Activated naive CD8-positive, alpha-beta T cell treated with anti-CD3 and anti-CD28 coated beads, Interleukin-2, amount 50 U/mL, for 24 hours (primary cell): ENCODE measurements around the gene PTPN5.
A peak's percentile ranks its signal among the peaks of the same experiment; 100 is the strongest.
"Not testable (repeated sequence)": the region's sequence is repeated elsewhere in the genome, so short reads cannot be mapped to it uniquely, and the experiment has no call there.

ENCODE experiments used
- ATAC-seq: fragments of 150-1000 bp; cut with Tn5 transposase; one replicate; pipeline ENCODE4 v1.10.0; 2021
- DNase-seq: peaks from one replicate; pipeline ENCODE4 v3.0.0; 2021
- H3K27ac Mint-ChIP-seq: one replicate; pipeline ENCODE4 v1.8.0; 2021; ENCODE audit warnings: mild to moderate bottlenecking, mixed read lengths
- H3K27me3 Mint-ChIP-seq: one replicate; pipeline ENCODE4 v1.8.0; 2021; ENCODE audit warnings: mixed read lengths
- H3K36me3 Mint-ChIP-seq: one replicate; pipeline ENCODE4 v1.8.0; 2021; ENCODE audit warnings: low read depth, mixed read lengths
- H3K4me1 Mint-ChIP-seq: one replicate; pipeline ENCODE4 v1.8.0; 2021; ENCODE audit warnings: mixed read lengths
- H3K4me3 Mint-ChIP-seq: one replicate; pipeline ENCODE4 v1.8.0; 2021; ENCODE audit warnings: mild to moderate bottlenecking, moderate library complexity, mixed read lengths
- H3K9me3 Mint-ChIP-seq: one replicate; pipeline ENCODE4 v1.8.0; 2021; ENCODE audit warnings: mixed read lengths

PTPN5 gene

GRCh38 chr11:18701614-18702216 is 89.9 kb downstream of the PTPN5 start:
- no peak for DNase-seq

GRCh38 chr11:18700872-18701271 is 90.7 kb downstream of the PTPN5 start:
- Mint-ChIP-seq H3K27me3 (peaks cover 5% of the 10 kb centered on the region), H3K4me1 (peaks cover 29% of the 10 kb centered on the region), H3K27ac (no peak overlapping the region), H3K4me3 (no peak overlapping the region), H3K36me3 (no peaks in the 10 kb centered on the region), H3K9me3 (no peaks in the 10 kb centered on the region)
- DNase-seq (no peak), ATAC-seq (no peak)

More at GRCh38 chr11:18701614-18702216, 89.9 kb downstream of the PTPN5 start:
- H3K9me3 Mint-ChIP-seq = no peaks in the 10 kb centered on the region
- H3K4me1 Mint-ChIP-seq = peaks cover 35% of the 10 kb centered on the region
- H3K27me3 Mint-ChIP-seq = peaks cover 5% of the 10 kb centered on the region
- H3K4me3 Mint-ChIP-seq = no peak overlapping the region
- H3K36me3 Mint-ChIP-seq = no peaks in the 10 kb centered on the region
- no peak overlapping the region for H3K27ac Mint-ChIP-seq
- ATAC-seq = no peak

GRCh38 chr11:18700375-18700774 is 91.2 kb downstream of the PTPN5 start:
- Mint-ChIP-seq H3K4me1 (peaks cover 25% of the 10 kb centered on the region), H3K36me3 (no peaks in the 10 kb centered on the region), H3K4me3 (peak overlapping the region; percentile 75), H3K9me3 (no peaks in the 10 kb centered on the region), H3K27ac (no peak overlapping the region), H3K27me3 (peaks cover 5% of the 10 kb centered on the region)
- DNase-seq (no peak), ATAC-seq (no peak)

- peaks cover 20% of the 10 kb centered on the region for H3K4me1 Mint-ChIP-seq
- no peak overlapping the region for H3K27ac Mint-ChIP-seq
- no peaks in the 10 kb centered on the region for H3K36me3 Mint-ChIP-seq
- peak overlapping the region; percentile 75 for H3K4me3 Mint-ChIP-seq
- DNase-seq = no peak
- ATAC-seq = no peak
- peaks cover 5% of the 10 kb centered on the region for H3K27me3 Mint-ChIP-seq
- H3K9me3 Mint-ChIP-seq = no peaks in the 10 kb centered on the region
Measured at GRCh38 chr11:18699848-18700261, 91.7 kb downstream of the PTPN5 start.

GRCh38 chr11:18699269-18699596 is 92.4 kb downstream of the PTPN5 start:
- peak overlapping the region; percentile 75 for H3K4me3 Mint-ChIP-seq

GRCh38 chr11:18698341-18699268 is 93.0 kb downstream of the PTPN5 start, which contains the start of gene TMEM86A:
Gene TMEM86A, plus strand, starts transcription at chr11:18698779. Its CDS starts 108 bp downstream, at chr11:18698887.
- peak within 1 kb of the TSS; percentile 75 for H3K4me3 Mint-ChIP-seq
- peaks cover 18% of the 10 kb centered on the region for H3K4me1 Mint-ChIP-seq
- H3K9me3 Mint-ChIP-seq = no peaks in the 10 kb centered on the region
- ATAC-seq = peak; percentile 88
- DNase-seq = peak; percentile 90
- no peak within 1 kb of the TSS for H3K27ac Mint-ChIP-seq
- H3K27me3 Mint-ChIP-seq = peaks cover 5% of the 10 kb centered on the region
- H3K36me3 Mint-ChIP-seq = no peaks in the 10 kb centered on the region

More at GRCh38 chr11:18699269-18699596, 92.4 kb downstream of the PTPN5 start:
- Mint-ChIP-seq H3K36me3 (no peaks in the 10 kb centered on the region), H3K4me1 (peaks cover 18% of the 10 kb centered on the region), H3K9me3 (no peaks in the 10 kb centered on the region), H3K27ac (no peak overlapping the region), H3K27me3 (peaks cover 5% of the 10 kb centered on the region)
- ATAC-seq = no peak
- no peak for DNase-seq

DNA sequence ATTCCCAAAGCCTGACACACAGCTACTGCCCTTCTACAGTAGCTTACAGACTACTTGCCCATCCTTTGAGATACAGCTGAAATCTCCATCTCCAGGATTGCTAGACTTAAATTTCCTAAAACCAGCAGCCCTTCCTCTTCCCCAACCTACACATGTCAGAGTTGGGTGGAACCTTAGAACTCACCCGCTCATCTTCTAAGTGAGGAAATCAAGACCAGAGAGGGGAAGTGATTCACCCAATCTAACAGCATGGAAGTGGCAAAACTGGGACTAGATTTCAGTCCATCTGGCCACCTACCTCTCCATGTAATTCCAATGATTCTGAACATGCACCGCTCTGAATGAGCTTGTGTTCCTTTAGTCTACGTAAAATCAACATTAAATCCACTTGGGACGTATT is 94.0 kb downstream of the PTPN5 start:
- DNase-seq = no peak
- H3K27me3 Mint-ChIP-seq = peaks cover 6% of the 10 kb centered on the region
- no peaks in the 10 kb centered on the region for H3K9me3 Mint-ChIP-seq
- ATAC-seq = no peak
- H3K4me1 Mint-ChIP-seq = peaks cover 16% of the 10 kb centered on the region
- no peaks in the 10 kb centered on the region for H3K36me3 Mint-ChIP-seq
- H3K4me3 Mint-ChIP-seq = no peak overlapping the region
- no peak overlapping the region for H3K27ac Mint-ChIP-seq

- Mint-ChIP-seq H3K4me1 (peaks cover 16% of the 10 kb centered on the region), H3K27me3 (peaks cover 6% of the 10 kb centered on the region), H3K36me3 (no peaks in the 10 kb centered on the region), H3K27ac (no peak overlapping the region), H3K4me3 (no peak overlapping the region), H3K9me3 (no peaks in the 10 kb centered on the region)
- DNase-seq (no peak), ATAC-seq (no peak)
Measured at GRCh38 chr11:18696638-18697225, 94.9 kb downstream of the PTPN5 start.

DNA sequence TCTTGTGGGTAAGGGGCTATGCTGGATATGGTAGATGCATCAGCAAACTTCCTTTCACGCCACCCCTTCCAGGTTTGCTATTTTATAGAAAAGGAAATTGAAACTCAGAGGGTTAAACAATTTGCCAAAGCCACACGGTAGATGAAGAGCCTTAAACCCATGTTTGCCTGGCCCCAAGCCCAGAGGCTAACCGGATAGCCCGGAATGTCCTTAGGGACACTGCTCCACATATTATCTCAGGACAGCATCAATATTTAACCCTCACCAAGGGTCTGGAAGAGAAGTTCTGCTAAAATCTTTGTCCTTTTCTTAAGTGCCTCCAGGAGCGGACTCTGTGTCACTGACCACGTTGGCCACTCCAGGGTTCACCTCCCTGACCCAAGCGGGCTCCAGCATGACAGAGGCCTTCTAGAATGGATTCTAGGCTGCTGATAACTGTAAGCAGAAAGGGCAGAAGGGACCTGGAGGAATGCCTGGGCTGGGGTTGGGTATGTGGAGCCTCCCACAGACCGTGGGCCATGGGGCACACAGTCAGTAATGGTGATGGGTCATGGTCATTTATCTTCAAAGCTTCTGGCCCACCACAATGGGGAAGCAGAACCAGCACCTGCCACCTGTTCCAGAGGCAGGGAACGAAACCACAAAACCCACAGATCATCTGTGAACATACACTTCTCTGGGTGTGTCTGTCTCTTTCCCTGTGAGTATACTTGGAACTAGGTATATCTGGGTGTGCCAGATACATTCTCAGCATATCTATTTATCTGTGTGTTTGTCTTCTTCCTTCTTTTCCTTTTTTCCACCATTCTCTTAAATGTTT is 98.4 kb downstream of the PTPN5 start:
- DNase-seq (no peak), ATAC-seq (no peak)
- no peaks in the 10 kb centered on the region for H3K36me3 Mint-ChIP-seq
- no peaks in the 10 kb centered on the region for H3K9me3 Mint-ChIP-seq
- peaks cover 1% of the 10 kb centered on the region for H3K27me3 Mint-ChIP-seq
- peaks cover 3% of the 10 kb centered on the region for H3K4me1 Mint-ChIP-seq
- no peak overlapping the region for H3K27ac Mint-ChIP-seq
- H3K4me3 Mint-ChIP-seq = no peak overlapping the region

DNA sequence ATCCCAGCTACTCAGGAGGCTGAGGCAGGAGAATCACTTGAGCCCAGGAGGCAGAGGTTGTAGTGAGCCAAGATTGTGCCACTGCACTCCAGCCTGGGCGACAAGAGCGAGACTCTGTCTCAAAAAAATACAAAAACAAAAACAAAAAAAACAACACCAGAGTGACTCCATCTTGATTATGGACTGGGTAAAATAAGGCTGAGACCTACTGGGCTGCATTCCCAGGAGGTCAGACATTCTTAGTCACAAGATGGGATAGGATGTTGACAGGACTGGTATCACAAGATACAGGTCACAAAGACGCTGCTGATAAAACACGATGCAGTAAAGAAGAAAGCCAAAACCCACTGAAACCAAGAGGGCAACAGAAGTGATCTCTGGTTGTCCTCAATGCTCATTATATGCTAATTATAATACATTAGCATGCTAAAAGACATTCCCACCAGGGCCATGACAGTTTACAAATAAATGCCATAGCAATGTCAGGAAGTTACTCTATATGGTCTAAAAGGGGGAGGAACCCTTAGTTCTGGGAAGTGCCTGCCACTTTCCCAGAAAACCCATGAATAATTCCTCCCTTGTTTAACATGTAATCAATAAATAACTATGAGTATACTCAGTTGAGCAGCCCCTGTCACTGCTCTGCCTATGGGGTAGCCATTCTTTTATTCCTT is 100.0 kb downstream of the PTPN5 start:
- not testable (repeated sequence) for H3K4me3 Mint-ChIP-seq, H3K9me3 Mint-ChIP-seq, H3K27me3 Mint-ChIP-seq, H3K27ac Mint-ChIP-seq, DNase-seq, H3K36me3 Mint-ChIP-seq, H3K4me1 Mint-ChIP-seq, ATAC-seq

- Mint-ChIP-seq H3K4me3 (no peak overlapping the region), H3K9me3 (no peaks in the 10 kb centered on the region), H3K27me3 (no peaks in the 10 kb centered on the region), H3K4me1 (peaks cover 3% of the 10 kb centered on the region), H3K36me3 (no peaks in the 10 kb centered on the region), H3K27ac (no peak overlapping the region)
- DNase-seq = no peak
- no peak for ATAC-seq
Measured at GRCh38 chr11:18684267-18684666, 107.3 kb downstream of the PTPN5 start.

DNA sequence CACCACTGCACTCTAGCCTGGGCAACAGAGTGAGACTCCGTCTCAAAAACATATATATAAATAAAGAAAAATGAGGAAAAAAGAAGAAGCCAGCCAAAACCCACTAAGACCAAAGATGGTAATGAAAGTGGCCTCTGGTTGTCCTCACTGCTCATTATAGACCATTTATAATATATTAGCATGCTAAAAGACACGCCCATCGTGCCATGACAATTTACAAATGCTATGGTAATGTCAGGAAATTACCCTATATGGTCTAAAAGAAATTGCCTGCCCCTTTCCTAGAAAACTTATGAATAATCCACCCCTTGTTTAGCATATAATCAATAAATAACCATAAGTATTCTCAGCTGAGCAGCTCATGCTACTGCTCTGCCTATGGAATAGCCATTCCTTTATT is 109.1 kb downstream of the PTPN5 start:
- Mint-ChIP-seq H3K27ac (no peak overlapping the region), H3K4me3 (no peak overlapping the region), H3K27me3 (no peaks in the 10 kb centered on the region), H3K9me3 (no peaks in the 10 kb centered on the region), H3K36me3 (no peaks in the 10 kb centered on the region), H3K4me1 (peaks cover 5% of the 10 kb centered on the region)
- no peak for ATAC-seq
- DNase-seq = no peak

GRCh38 chr11:18681949-18682348 is 109.6 kb downstream of the PTPN5 start:
- DNase-seq, H3K4me1 Mint-ChIP-seq, H3K9me3 Mint-ChIP-seq, H3K4me3 Mint-ChIP-seq, H3K27me3 Mint-ChIP-seq, H3K36me3 Mint-ChIP-seq, ATAC-seq, H3K27ac Mint-ChIP-seq: not testable (repeated sequence)
